K562 (cell line): ENCODE data around the gene CENPO. TPM values are rescaled to one million over a fixed set of nuclear protein-coding genes. Genes with fewer than 3 reads are reported as not detected.

Experiments used
- AFF1 ChIP-seq, 2 experiments: fragments of 450-650 bp; IDR thresholded peaks; 2 replicates each; pipeline ENCODE4 v1.6.1; 2018; ENCODE audit warnings: mild to moderate bottlenecking in 2 of 2, low read depth in 1 of 2; ENCODE audit not compliant: partially characterized antibody in 2 of 2
- CBX1 ChIP-seq: sonication (generic); IDR thresholded peaks from 2 replicates; pipeline ENCODE4 v1.6.1; 2016; ENCODE audit warnings: antibody characterized with exemption, low read depth, mild to moderate bottlenecking
- CHD1 ChIP-seq: fragments of 200-600 bp; sonication (generic); IDR thresholded peaks from one replicate; pipeline ENCODE4 v1.6.1; 2012; ENCODE audit warnings: mild to moderate bottlenecking, moderate library complexity, low read length, inconsistent platforms
- E2F3 ChIP-seq: fragments of 250-450 bp; sonication (Bioruptor Pico); IDR thresholded peaks from 2 replicates; pipeline ENCODE4 v1.4.0; 2020; ENCODE audit warnings: mild to moderate bottlenecking
- FOS ChIP-seq: IDR thresholded peaks from 3 replicates; pipeline ENCODE4 v1.6.1; 2011; ENCODE audit not compliant: insufficient read length; ENCODE audit errors: extremely low read depth
- FOXA3 ChIP-seq, 2 experiments: fragments of 450-650 bp in 1 of 2; sonication (generic) in 1 of 2; formaldehyde crosslinking; IDR thresholded peaks in 1 of 2; conservative IDR thresholded peaks in 1 of 2; 2 replicates each; pipeline versions ENCODE4 v1.4.0 to v1.8.0; 2020 to 2022; ENCODE audit warnings: mild to moderate bottlenecking in 2 of 2, missing genetic modification reagents in 1 of 2
- HDAC2 ChIP-seq: fragments of 450-650 bp; IDR thresholded peaks from 2 replicates; pipeline ENCODE4 v1.6.1; 2016; ENCODE audit warnings: mild to moderate bottlenecking
- HLTF ChIP-seq: fragments of 450-650 bp; IDR thresholded peaks from 2 replicates; pipeline ENCODE4 v1.6.1; 2016
- HMGXB4 ChIP-seq: sonication (generic); formaldehyde crosslinking; IDR thresholded peaks from 2 replicates; pipeline ENCODE4 v1.8.1; 2023; ENCODE audit warnings: mild to moderate bottlenecking, missing genetic modification reagents
- JUND ChIP-seq, 2 experiments: IDR thresholded peaks; 2 replicates in 1 of 2; 3 replicates in 1 of 2; pipeline ENCODE4 v1.6.1; 2011; ENCODE audit warnings: borderline replicate concordance in 2 of 2, low read depth in 2 of 2, low read length in 2 of 2, improper control_type of control experiment in 1 of 2, missing biosample characterization in 1 of 2, missing genetic modification characterization in 1 of 2, missing genetic modification reagents in 1 of 2
- MAZ ChIP-seq, 2 experiments: fragments of 450-650 bp in 1 of 2; sonication (generic) in 1 of 2; formaldehyde crosslinking; IDR thresholded peaks in 1 of 2; conservative IDR thresholded peaks in 1 of 2; 2 replicates each; pipeline versions ENCODE4 v1.4.0 to v1.5.0; 2020; ENCODE audit warnings: mild to moderate bottlenecking in 1 of 2, missing genetic modification reagents in 1 of 2
- MTF1 ChIP-seq: fragments of 250-450 bp; sonication (Bioruptor Pico); IDR thresholded peaks from 2 replicates; pipeline ENCODE4 v1.9.0; 2021; ENCODE audit warnings: moderate library complexity, mild to moderate bottlenecking, inconsistent platforms, borderline replicate concordance
- NR2C1 ChIP-seq, 2 experiments: fragments of 450-650 bp; IDR thresholded peaks; 2 replicates each; pipeline ENCODE4 v1.6.1; 2017; ENCODE audit warnings: mild to moderate bottlenecking in 2 of 2, antibody characterized with exemption in 1 of 2, inconsistent platforms in 1 of 2, missing compliant biosample characterization in 1 of 2, missing genetic modification characterization in 1 of 2
- PCBP1 ChIP-seq: fragments of 200-400 bp; formaldehyde crosslinking; IDR thresholded peaks from 2 replicates; pipeline ENCODE4 v1.6.1; 2018; ENCODE audit warnings: mild to moderate bottlenecking, low read depth, low read length; ENCODE audit not compliant: poor library complexity, severe bottlenecking
- POLR2B ChIP-seq: fragments of 450-650 bp; IDR thresholded peaks from 2 replicates; pipeline ENCODE4 v1.6.1; 2018; ENCODE audit warnings: low read depth; ENCODE audit not compliant: partially characterized antibody
- PRMT5 ChIP-seq: sonication (generic); formaldehyde crosslinking; IDR thresholded peaks from 2 replicates; pipeline ENCODE4 v1.5.0; 2020; ENCODE audit warnings: missing genetic modification reagents
- TAF9B ChIP-seq: fragments of 450-650 bp; IDR thresholded peaks from 2 replicates; pipeline ENCODE4 v1.6.1; 2018; ENCODE audit warnings: mild to moderate bottlenecking; ENCODE audit not compliant: partially characterized antibody
- THRAP3 ChIP-seq: fragments of 450-650 bp; IDR thresholded peaks from 2 replicates; pipeline ENCODE4 v1.6.1; 2016; ENCODE audit warnings: mild to moderate bottlenecking, inconsistent platforms, borderline replicate concordance
- ZEB2 ChIP-seq: fragments of 450-650 bp; IDR thresholded peaks from 2 replicates; pipeline ENCODE4 v1.6.1; 2016
- ZNF507 ChIP-seq: conservative IDR thresholded peaks from 2 replicates; pipeline ENCODE4 v1.6.1; 2017; ENCODE audit warnings: missing genetic modification characterization, missing compliant biosample characterization
- ZNF561 ChIP-seq: fragments of 450-650 bp; formaldehyde crosslinking; conservative IDR thresholded peaks from 2 replicates; pipeline ENCODE4 v1.4.0; 2020; ENCODE audit warnings: mild to moderate bottlenecking, moderate library complexity
- polyA plus RNA-seq, 8 experiments: library from polyadenylated mRNA; depleted of rRNA in 4 of 8; stranded (reverse) in 5 of 8; unstranded in 3 of 8; fragments of >200 nt; fragmentation: Nextera tagmentation in 2 of 8; fragmentation: Illumina TruSeq in 1 of 8; extraction: Ambion mirVana in 2 of 8; extraction: Trizol in 1 of 8; gene quantifications; 2 replicates each; pipeline versions ENCODE4 v1.2.1 to v1.2.3, GENCODE V29; 2011 to 2014; ENCODE audit warnings: inconsistent platforms in 1 of 8, missing spikeins in 1 of 8
- total RNA-seq, 7 experiments: library from RNA; depleted of rRNA in 6 of 7; stranded (reverse); fragments of >200 nt in 6 of 7; fragmentation: Illumina TruSeq in 2 of 7; extraction: Trizol in 2 of 7; gene quantifications; 2 replicates each; pipeline versions ENCODE4 v1.2.1 to v1.2.3, GENCODE V29; 2011 to 2021; ENCODE audit warnings: low replicate concordance in 1 of 7

Gene CENPO
- total and polyA plus RNA-seq, 9 of the 15 experiments (the other 6 are each of a cell fraction or from before 2014, with no cell fraction given), result 30.6 to 59.4 (median 38.9) TPM

- TF ChIP-seq AFF1 (IDR thresholded peaks at IDR 0.05; ENCODE audit: low read depth in 1 of 2, partially characterized antibody in 2 of 2), result peak; percentile 46 to 93
- no peak for TF ChIP-seq FOS
- TF ChIP-seq PCBP1, result peak; percentile 29
- 0 out of 2 replicates have a peak, but pooled peaks have one; percentile 9 for TF ChIP-seq ZEB2
- peak; percentile 61; the same call in 1 of the 2 replicates for TF ChIP-seq CBX1
- peak; percentile 93 for TF ChIP-seq E2F3 (CRISPR knock-in tag)
- peak; percentile 80; the same call in 1 of the 2 replicates for TF ChIP-seq HLTF
- no peak for TF ChIP-seq NR2C1 (IDR thresholded peaks at IDR 0.05)
- peak; percentile 76 for TF ChIP-seq NR2C1 (tag; IDR thresholded peaks at IDR 0.05)
- TF ChIP-seq MTF1 (CRISPR knock-in tag), result no peak
- no peak for TF ChIP-seq HMGXB4
- peak; percentile 84 for TF ChIP-seq TAF9B
- TF ChIP-seq THRAP3, result no peak
- TF ChIP-seq ZNF507, result no peak
- TF ChIP-seq CHD1, result no peak
- no peak for TF ChIP-seq FOXA3 (CRISPR knock-in tag; conservative IDR thresholded peaks at IDR 0.05 in 1 of 2, IDR thresholded peaks at IDR 0.05 in 1 of 2)
- TF ChIP-seq POLR2B, result peak; percentile 88
- no peak for TF ChIP-seq ZNF561
- no peak for TF ChIP-seq PRMT5 (CRISPR knock-in tag)
- TF ChIP-seq MAZ (CRISPR knock-in tag; conservative IDR thresholded peaks at IDR 0.05 in 1 of 2, IDR thresholded peaks at IDR 0.05 in 1 of 2), result peak; percentile 78 to 85
- TF ChIP-seq JUND (IDR thresholded peaks at IDR 0.05; ENCODE audit: borderline replicate concordance, low read depth, low read length), result peak; percentile 49; the same call in 1 of the 2 replicates
- TF ChIP-seq JUND (tag; IDR thresholded peaks at IDR 0.05; ENCODE audit: borderline replicate concordance, low read depth, low read length), result peak; percentile 56; the same call in 1 of the 3 replicates
- peak; percentile 64; the same call in 1 of the 2 replicates for TF ChIP-seq HDAC2
Measured at GRCh38 chr2:24792874-24793760, at the start of gene CENPO, which contains the start of gene PTRHD1 (continued).
